HG03280 (cell line): ENCODE results near the gene RASA4.
"Not testable (repeated sequence)": the region's sequence is repeated elsewhere in the genome, so short reads cannot be mapped to it uniquely, and the experiment has no call there.

ENCODE experiments used
- ATAC-seq: cut with Tn5 transposase; IDR thresholded peaks from one replicate; pipeline ENCODE4 v1.9.1; 2021; ENCODE audit warnings: mild to moderate bottlenecking, moderate library complexity; ENCODE audit not compliant: unreplicated experiment

The RASA4 gene

DNA sequence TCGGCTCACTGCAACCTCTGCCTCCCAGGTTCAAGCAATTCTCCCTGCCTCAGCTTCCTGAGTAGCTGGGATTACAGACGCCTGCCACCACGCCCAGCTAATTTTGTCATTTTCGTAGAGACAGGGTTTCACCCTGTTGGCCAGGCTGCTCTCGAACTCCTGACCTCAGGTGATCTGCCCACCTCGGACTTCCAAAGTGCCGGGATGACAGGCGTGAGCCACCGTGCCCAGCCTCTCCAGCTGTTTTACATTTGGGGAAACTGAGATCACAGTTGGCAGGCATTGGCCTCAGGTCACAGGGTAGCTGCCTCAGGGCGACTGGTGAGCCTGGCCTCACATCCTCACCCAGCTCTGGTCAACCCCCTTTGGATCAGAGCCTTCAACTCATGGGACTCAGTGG lies 6.8 kb downstream of the RASA4 start:
- ATAC-seq: not testable (repeated sequence)

DNA sequence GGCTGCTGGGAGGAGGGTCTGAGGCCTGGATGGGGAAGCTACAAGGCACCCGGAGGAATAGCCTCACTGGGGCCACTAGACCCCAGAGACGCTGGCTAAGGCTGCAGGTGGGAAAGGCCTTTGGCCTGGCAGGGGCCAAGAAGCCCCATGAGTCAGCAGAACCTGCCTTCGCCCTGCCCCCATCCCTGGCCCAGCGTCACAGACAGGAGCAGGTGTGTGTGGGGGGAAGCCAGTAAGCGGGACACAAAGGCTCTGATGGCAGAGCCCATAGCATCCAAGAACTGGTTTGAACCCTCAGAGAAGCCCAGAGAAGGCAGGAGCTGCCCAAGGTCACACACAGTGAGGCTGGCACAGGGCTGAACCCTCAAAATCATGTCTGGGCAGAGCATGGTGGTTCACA lies 9.7 kb downstream of the RASA4 start:
- not testable (repeated sequence) for ATAC-seq

DNA sequence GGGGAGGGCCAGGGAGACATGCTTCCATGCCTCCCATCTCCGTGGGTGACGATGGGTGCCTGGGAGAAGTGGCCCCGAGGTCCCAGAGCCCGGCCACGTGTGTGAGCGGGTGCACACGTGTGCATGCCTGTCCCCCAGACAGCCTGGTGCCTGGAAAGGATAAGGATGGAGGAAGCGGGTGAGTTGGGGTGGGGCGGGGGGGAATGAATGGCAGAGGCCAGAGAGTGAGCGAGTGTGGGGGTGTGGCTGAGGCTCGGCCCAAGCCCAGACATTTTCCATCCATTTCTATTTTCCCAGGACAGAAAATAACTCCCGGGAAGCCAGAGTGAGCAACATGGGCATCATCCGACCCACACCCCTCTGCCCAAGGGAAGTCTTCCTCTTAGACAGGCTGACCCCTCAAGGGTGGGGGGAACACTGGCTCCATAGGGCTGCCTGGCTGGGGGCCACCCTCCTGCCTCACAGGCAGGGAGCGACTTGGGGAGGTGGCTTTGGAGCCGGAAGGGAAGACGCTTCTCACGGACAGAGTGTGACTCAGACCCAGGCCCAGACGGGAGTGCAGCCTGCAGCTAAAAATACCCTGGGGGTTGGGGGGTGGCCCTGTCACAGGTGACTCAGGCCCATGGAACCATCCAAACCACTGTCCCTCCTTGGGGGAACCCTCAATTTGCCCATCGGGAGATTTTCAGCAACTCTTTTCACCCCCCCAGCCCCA lies 12.0 kb downstream of the RASA4 start:
- not testable (repeated sequence) for ATAC-seq

DNA sequence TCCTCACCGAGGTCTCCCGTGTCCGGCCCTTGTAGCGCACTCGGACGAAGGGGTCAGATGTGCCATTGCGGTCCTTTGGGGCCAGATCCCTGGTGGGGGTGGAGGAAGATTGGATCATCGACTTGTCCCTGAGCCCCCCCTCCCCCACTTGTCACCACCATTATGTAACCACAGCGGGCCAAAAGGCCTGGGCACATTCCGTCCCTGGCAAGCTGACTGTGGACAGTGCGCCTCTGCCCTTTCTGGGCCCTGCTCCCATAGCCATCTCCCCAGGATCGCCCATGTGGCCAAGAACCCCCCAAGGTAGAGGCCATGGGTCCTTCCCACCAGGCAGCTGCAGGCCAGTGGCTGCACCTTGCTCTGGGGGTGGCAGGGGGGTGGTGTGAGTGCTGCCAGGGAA lies 14.2 kb downstream of the RASA4 start:
- ATAC-seq: not testable (repeated sequence)

DNA sequence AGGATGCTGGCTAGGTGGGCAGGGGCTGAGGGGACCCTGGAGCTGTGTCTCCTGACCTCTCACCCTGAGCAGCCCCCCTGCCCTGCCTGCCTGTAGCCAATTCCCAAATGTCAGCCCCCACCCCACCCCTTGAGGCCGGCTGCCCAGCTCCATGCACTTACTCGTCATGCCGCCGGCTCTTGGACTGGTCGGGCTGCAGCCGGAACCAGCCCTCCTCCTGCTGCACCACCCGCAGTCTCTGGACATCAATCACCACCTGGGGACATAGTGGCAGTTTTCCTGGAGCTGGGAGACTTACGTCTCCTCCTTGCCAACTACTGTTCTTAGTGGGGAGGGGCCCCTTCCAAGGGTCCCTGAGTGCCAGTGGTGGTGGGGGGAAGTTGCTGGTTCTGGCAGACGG lies 16.9 kb downstream of the RASA4 start:
- ATAC-seq: not testable (repeated sequence)

DNA sequence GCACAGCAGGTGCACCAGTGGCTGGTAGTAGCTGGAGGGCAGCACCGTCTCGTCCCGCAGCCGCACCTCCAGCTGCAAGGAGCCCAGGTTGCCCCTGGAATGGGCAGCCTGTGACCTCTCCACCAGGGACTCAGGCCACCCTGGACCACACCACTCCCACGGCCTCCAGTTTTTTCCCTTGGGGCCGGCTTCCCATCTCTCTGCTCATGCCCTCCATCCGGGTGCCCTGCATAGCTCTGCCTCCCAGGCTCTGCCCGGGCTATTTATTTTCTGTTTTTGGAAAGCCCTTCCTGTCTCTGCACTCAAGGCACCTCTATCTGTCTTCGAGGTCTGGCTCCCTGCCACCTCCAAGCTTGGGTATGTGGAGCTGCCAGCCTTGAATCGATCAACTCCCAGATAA lies 20.5 kb downstream of the RASA4 start:
- not testable (repeated sequence) for ATAC-seq

DNA sequence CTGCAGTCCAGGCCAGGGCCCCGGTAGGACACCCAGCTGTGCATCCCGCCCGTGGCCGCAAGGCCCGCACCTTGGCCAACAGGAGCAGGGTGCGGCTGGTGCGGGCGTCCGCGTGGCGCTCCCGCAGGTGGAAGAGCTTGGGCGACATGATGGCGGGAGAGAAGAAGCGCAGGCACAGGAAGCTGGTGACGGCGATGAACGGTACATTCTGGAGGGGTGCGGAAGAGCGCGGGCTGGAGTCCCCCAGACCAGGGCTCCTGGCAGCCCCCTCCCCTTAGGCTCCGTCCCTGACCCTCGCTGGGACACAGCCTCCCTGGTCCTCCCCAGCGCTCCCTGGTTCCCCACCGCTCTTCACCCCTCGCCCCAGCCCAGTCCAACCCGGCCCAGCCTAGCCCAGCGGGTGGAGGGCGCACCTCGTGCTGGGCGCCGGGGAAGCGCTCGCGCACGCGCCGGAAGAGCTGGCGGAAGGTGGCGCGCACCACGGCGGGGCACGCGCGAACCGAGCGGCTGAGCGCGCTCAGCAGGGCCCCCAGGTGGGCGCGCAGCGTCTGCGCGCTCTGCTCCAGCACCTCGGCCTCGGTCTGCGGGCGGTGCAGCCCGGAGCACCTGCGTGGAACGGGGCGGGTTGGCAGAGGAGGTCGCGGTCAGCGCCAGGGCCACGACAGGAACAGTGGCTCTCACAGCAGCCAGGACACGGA lies 22.8 kb downstream of the RASA4 start:
- ATAC-seq: peak; percentile 72

DNA sequence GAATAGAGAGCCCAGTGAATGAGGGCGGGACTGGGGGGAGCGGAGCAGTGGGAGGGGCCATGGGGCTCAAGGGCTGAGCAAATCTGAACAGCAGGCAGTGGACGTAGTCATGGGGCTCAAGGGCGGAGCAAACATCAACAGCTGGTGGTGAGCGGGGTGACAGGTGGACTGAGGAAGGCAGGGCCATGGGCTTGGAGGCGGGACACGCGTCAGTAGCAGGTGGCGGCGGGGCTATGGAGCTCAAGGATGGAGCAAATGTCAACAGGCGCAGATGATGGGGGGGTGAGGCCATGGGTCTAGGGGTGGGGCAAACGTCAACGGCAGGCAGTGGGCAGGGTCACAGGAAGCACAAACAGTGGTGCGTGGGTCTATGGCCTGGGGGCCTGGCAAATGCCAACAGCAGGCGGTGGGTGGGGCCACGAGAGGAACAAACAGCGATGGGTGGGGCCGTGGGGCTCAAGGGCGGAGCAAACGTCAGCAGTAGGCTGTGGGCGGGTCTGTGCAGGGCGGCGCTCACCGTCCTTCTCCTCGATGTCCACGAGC lies 24.0 kb downstream of the RASA4 start:
- peak; percentile 49 for ATAC-seq

DNA sequence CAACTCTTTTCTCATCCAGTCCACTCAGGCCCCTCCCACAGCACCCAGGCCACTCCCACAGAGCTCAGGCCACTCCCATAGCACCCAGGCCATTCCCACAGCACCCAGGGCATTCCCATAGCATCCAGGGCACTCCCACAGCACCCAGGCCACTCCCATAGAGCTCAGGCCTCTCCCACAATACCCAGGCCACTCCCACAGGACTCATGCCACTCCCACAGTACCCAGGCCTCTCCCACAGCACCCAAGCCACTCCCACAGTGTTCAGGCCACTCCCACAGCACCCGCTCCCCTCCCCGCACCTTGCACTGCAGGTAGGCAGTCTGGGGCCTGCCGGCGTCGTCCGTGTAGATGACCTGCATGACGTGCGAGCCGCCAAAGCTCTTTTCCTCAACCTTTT lies 26.7 kb downstream of the RASA4 start:
- peak; percentile 41 for ATAC-seq

DNA sequence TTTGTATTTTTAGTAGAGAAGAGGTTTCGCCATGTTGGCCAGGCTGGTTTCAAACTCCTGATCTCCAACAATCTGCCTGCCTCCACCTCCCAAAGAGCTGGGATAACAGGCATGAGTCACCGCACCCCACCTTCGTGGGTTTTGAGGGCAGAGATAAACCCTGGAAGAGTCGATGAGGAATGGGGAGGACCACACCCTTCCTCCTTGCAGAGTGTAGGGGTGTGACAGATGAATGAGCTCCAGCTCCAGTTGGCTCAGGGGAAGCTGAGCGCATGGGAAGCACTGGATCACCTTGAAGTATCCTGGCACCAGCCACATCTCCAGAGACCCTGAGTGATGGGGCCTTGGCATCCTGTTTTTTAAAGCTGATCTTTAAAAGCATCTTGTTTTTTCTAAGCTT lies 33.1 kb downstream of the RASA4 start:
- not testable (repeated sequence) for ATAC-seq

DNA sequence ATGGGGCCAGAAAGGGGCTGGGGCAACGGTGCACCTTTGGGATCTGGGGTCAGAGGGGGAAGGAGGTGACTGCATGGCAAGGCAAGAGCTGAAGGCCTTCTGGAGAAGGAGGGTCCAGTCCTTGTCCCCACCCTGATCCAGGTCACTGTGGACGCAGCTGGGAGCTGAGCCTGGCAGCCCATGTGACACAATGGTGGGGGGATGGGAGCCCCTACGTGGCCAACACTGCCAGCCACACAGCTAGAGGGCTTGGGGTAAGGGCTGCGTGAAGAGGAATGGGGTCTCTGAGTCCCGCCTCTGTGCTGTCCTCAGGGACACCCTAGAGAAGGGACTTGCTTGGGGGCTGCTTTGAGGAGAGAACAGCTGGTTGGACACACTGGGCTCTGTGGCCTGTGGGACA lies 34.8 kb downstream of the RASA4 start:
- not testable (repeated sequence) for ATAC-seq

DNA sequence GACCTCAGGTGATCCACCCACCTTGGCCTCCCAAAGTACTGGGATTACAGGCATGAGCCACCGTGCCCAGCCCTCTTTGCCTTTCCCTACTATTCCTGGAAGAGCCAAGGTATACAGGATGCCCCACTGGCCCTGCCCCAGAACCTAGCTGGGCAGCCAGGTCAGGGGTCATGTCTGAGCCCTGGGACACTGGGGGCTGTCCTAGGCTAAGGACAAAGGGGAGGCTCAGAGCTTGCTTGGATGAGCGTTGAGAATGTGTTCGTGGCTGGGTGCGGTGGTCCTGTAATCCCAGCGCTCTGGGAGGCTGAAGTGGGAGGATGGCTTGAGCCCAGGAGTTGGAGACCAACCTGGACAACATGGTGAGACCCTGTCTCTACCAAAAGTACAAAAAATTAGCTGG lies 38.1 kb downstream of the RASA4 start:
- ATAC-seq: not testable (repeated sequence)

DNA sequence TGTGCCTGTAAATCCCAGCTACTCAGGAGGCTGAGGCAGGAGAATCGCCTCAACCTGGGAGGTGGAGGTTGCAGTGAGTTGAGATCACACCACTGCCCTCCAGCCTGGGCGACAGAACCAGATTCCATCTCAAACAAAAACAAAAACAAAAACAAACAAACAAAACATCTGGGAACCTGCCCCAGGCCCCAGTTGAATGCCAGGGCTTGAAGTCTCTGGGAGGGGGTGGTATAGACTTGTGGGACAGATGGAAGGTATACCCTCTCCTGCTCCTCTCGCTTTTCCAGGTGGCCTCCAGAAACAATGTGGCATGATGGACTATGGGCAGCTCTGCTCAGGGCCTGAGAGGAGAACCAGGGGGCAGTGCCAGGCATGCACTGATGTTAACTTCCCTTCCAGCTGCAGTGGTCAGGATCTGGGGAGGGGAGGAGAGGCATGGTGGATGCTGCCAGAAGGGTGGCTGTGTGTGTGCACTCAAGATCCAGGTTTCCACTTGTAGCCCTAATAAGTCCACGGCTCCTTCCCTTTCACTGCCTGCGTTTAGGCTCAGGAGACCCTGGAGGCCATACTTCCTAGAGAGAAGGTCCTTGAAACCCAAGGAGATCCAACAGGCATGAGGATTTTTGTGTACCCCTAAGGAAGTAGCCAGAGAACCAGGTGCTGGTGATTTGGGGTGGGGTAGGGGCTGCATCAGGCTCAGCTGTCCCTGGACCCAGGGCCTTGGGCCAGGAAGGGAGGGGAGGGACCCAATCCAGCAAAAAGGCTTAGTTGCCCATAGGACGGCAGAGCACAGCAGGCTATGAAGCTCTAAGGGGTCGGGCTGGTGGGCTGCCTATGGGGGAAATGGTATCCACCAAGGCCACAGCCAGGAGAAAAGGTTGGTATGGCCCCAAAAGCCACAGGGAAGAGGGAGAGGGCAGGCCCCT lies 39.0 kb downstream of the RASA4 start:
- ATAC-seq: not testable (repeated sequence)

DNA sequence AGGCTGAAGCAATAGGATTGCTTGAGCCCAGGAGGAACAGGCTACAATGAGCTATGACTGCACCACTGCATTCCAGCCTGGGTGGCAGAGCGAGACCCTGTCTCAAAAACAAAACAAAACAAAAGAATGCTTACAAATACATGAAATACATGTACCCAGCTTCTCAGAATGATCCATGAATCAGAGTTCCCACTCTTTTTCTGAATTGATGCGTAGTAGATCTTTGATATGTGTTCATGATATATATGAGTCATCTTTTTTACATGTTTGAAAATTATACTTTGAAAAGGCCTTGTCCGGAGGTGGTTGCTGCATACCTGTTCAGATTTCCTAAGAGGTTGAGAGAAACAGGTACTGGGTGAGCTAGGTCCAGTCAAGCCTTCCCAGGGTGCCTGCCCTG lies 40.2 kb downstream of the RASA4 start:
- not testable (repeated sequence) for ATAC-seq

DNA sequence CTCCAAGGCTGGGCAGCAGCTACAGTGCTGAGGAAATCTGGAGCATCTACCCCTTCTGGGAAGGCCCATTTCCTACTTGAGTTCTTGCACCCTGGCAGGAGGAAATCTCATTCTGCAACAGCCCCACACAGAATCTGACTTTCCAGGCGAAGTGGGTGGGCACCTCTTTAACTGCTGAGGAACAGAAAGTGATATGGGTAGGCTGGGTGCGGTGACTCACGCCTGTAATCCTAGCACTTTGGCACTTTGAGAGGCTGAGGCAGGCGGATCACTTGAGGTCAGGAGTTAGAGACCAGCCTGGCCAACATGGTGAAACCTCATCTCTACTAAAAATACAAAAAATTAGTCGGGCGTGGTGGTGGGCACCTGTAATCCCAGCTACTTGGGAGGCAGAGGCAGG lies 41.9 kb downstream of the RASA4 start:
- ATAC-seq: not testable (repeated sequence)

DNA sequence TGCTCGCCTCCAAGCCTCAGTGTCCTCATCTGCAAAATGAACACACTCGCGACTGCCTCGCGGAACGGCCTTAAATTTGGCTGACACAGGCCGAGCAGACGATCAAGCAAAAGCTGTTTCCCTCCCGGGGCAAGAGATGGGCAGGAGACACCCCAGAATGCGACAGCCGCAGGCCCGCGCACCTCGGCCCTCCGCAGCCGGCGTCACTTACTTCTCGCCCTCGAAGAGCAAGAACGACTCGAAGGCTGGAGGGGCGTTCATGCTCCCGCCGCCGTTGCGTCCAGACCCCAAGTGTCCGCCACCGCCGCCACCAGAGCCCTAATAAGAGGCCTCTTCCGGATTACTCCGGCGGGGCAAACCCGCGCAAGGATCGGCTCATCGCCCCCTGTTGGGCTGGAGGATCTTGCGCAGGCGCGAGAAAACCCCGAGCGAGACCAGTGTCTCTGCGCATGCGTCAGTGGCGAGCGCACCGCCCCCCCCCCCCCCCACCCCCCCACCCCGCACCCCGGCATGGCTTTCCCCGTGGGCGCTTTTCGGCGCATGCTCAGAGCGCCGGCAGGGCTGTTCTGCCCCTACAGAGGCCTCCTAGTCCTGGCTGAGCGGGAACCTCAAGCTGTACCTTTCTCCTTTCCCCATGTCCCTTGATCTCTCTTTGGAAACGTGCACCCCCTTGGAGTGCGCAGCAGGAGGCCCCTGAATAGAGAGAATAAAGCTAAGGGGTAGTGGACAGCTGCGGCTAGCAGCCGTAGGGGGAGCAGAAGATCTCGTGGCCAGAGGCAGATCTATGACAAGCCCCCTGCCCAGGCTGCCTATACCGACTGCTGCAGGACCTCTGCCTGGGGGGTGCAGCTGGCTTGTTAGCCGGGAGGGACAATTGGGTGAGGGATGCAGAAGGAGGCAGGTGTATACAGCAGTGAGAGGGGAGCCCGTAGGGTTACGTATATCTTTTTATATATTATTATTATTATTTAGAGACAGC lies 44.0 kb downstream of the RASA4 start, which contains the start of gene POLR2J3:
POLR2J3 (minus strand) TSS at position 323 of the 979 bp plus-strand sequence; CDS start at position 261, 62 bp downstream.
- peak; percentile 94 for ATAC-seq

DNA sequence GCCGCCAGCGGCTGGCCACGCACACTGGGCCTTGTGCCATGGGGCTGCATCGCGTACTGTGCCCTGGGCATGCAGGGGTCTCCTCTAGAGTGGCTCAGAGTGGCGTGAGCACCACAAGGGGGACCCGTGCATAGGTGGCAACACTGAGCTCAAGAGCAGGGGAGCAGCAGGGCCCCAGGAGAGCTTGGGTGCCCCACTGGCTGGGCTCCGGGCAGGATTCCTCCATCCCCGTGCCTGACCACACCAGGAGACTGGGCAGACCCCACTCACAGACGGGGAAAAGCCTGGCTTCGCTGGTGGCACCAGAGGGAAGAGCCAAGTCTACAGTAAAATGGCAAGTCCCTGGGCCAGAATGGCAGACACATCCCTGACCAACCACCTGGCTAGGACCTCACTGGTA lies 47.9 kb downstream of the RASA4 start:
- ATAC-seq: not testable (repeated sequence)

DNA sequence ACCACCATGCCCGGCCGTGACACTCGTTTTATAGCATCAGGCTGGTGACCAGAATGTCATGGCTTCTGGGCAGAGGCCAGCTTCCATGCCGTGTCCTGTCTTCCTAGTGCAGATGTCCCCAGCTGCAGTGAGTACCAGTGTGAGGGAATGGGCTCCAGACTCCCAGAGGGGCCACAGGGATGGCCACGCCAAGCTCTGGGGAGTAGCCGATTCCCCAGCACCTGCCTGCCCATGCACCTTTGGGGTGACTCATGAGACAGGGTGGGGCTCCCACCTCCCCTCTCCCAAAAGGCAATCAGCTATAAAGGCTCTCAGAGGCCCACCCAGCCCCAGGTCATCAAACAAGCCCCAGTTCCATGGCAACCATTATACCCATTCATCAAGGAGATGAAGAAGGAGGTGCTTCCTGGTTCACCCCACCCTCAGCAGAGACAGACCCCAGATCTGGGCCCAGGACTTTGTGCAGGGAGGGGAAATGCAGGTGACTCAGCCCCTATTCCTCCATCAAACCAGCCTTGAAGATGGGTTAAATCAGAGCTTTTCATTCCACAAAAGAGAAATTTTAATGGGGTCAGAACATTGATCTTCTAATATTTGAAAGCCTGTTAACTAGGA lies 65.6 kb downstream of the RASA4 start, which contains the start of gene SPDYE2:
SPDYE2 (plus strand) TSS at position 419 of the 615 bp plus-strand sequence. CDS start 2,030 bp downstream, outside the sequence.
- ATAC-seq: not testable (repeated sequence)

DNA sequence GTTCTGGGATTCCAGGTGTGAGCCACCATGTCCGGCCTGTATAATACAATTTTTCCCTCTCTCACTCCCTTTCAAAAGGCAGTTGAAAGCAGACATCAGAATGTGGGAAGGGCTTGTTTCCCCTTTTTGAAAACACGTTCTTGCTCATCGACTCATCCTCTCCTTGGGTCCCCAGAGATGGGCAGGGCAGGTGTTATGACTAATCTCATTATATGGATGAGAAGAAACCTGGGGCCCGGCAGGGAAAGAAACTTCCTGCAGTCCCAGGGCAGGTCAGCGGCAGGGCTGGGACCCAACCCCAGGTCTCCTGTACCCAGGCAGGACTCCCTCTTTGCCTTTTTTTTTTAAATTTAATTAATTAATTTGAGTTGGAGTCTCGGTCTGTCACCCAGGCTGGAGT lies 70.2 kb downstream of the RASA4 start:
- peak; percentile 65 for ATAC-seq
